COLO668 (cell line): Measurements from ENCODE around the gene PLEKHB1.

ENCODE experiments used
- DNase-seq: peaks from one replicate; lab custom pipeline; 2025; ENCODE audit not compliant: unreplicated experiment; lab: John Stamatoyannopoulos, UW

Gene PLEKHB1

DNA sequence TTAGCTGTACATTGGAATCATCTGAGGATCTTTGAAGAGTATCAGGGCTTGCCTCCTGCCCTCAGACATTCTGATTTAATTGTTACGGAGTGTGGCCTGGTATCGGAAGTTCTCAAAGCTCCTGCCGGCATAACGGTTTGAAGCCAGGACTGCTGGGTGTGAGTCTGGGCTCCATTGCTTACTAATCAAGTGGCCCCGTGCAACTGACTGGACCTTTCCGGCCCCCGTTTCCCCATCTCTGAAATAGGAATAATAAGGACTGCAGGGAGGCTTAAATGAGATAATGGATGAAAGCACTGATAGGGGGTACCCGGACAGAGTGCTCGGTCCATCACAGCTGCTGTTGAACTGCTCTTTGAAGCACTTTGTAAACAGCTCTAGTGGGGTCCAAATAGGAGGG lies 1.7 kb downstream of the PLEKHB1 start:
- no peak for DNase-seq

- no peak for DNase-seq
Measured at GRCh38 chr11:73648571-73649046, 2.2 kb downstream of the PLEKHB1 start.

DNA sequence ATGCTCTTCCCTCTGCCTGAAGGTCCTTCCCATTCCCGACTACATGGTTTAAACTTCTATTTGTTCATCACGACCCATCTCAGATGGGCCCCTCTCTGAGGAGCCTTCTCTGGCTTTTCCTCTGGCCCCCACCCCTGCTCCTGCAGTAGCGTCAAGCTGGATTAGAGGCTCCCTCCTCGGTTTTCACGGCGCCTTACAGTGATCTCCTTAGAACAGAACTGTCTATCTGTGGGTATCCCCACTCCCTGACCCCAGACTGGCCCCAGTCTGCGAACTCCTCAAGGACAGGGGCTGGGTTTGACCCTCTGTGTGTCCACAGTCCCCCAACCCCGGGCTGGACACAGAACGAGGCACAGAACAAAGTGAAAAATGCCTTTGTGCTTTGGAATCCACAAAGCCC lies 2.8 kb downstream of the PLEKHB1 start:
- no peak for DNase-seq

GRCh38 chr11:73650400-73650799 lies 4.0 kb downstream of the PLEKHB1 start:
- DNase-seq = no peak

GRCh38 chr11:73651252-73651651 lies 4.9 kb downstream of the PLEKHB1 start:
- DNase-seq = no peak

DNA sequence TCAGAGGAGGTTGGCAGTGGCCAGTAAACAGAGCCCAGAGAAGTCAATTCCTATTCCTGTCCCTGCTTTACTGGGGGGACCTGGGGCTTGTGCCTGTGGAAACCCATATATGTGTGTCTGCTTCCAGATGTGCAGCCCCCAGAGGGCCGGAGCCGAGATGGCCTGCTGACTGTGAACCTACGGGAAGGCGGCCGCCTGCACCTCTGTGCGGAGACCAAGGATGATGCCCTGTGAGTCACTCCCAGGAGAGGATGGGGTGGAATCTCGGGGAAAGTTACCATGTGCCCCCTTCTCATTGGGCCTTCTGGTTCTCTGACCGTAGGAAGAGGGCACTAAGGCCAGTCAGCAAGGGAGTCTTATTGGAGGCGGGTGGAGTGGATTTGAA lies 5.3 kb downstream of the PLEKHB1 start:
- DNase-seq = no peak

GRCh38 chr11:73652046-73652730 lies 5.8 kb downstream of the PLEKHB1 start:
- peak; percentile 8 for DNase-seq

- DNase-seq = no peak
Measured at GRCh38 chr11:73652856-73653559, 6.6 kb downstream of the PLEKHB1 start.

DNA sequence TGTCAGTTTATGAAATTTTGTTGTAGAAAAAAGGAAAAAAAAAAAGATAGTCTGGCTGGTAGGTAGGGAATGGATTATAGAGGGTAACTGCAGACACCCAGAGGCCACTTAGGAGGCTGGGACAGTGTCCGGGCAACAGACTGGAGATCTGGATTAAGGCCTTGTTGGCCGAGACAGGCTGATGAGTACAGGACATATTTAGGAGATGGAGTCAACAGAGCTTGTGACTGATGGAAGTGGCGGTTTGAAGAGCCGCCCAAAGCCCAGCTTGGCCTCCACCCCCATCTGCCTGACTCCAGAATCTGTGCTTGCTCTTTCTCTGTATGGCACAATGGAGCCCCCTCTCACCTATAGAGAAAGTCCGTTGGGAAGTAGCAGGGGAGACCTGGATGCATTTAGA lies 7.6 kb downstream of the PLEKHB1 start:
- DNase-seq = no peak

GRCh38 chr11:73654482-73655021 lies 8.2 kb downstream of the PLEKHB1 start:
- DNase-seq = no peak

DNA sequence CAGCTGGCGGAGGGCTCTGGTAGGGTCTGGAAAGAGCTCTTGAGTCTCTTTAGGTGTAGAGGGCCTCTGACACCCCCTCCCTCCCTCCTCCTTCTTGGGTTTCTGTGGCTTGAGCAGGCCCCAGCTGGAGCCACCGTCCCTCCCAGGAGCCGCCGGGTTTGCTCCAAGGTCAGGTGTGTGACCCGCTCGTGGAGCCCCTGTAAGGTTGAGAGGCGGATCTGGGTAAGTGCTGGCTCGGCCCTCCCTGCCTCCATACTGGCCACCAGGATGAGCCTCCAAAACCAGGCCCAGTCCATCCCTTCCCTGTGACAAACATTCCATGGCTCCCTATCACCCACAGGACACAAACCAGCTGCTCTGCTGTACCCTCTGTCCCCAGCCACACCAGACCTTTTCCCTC lies 9.3 kb downstream of the PLEKHB1 start:
- DNase-seq = no peak

DNA sequence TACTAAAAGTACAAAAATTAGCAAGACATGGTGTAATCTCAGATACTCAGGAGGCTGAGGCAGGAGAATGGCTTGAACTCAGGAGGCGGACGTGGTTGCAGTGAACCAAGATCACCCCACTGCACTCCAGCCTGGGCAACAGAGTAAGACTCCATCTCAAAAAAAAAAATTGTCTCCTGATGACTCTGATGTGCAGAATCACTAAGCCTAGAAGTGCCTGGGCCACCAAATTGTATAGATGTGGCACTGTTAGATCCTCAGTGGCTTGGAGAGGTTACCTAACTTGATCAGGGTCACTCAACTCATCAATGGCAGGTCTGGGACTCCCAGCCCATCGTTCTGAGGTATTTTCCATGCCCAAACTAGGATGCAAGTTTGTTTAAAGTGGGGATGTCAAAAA lies 10.6 kb downstream of the PLEKHB1 start:
- no peak for DNase-seq

DNA sequence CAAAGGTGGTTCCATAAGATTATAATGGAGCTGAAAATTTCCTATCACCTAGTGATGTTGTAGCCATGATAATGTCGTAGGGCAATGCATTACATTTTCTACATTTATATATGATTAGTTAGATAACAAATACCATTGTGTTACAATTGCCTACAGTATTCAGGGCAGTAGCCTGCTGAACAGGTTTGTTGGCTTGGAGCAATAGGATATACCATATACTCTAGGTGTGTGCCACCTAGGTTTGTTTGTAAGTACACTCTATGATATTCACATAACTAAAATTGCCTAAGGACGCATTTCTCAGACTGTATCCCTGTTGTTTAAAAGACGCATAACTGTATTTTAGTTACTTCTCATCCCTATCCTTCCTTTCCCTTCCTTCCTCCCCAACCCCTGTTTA lies 13.6 kb downstream of the PLEKHB1 start:
- no peak for DNase-seq

DNA sequence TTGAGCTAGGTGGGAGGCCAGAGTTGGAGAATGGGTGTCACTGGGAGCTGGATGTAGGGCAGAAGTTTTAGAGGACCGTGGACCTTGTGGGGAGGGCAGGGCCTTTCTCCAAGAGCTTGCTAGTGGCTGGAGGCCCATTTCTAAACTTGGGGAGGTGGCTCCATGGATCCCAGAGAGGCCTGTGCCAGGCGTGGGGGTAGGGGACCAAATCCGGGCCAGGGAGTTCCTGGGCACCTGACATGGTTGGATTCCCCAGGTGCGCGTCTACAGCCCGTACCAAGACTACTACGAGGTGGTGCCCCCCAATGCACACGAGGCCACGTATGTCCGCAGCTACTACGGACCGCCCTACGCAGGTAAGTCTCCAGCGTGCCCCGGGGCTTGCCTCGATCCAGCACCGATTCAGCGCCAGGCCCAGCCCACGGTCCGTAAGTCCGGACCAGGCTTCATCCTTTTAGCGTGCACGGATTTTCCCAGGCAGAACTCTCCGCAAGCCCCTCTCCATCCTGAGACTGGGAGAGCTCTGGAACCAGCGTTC lies 14.2 kb downstream of the PLEKHB1 start:
- DNase-seq = no peak

DNA sequence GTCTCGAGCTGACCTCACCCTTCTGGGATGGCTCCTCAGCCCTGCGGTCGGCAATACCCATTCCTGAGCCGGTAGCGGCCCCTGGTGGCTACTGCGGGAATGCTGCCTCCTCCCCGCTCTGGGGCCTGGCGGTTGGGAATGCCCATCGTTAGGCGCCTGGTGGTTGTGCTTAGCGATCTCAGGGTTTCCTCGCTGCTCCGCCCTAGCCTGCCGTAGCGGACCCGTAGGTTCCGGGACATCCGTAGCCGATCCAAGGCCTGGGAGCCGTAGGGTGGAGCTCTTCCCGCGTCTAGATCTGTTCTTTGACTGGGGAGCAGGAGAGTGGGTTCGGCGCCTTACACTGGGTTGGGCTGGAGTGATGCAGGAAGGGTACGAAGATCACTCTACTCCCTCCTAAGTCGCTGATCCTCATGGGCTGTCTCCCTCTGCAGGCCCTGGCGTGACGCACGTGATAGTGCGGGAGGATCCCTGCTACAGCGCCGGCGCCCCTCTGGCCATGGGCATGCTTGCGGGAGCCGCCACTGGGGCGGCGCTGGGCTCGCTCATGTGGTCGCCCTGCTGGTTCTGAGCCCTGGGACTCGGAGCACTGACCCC lies 14.8 kb downstream of the PLEKHB1 start:
- peak; percentile 62 for DNase-seq

- DNase-seq = no peak
Measured at GRCh38 chr11:73662445-73663157, 16.2 kb downstream of the PLEKHB1 start.

GRCh38 chr11:73663604-73664495 lies 17.5 kb downstream of the PLEKHB1 start:
- no peak for DNase-seq

GRCh38 chr11:73664877-73665276 lies 18.5 kb downstream of the PLEKHB1 start:
- DNase-seq = no peak

DNA sequence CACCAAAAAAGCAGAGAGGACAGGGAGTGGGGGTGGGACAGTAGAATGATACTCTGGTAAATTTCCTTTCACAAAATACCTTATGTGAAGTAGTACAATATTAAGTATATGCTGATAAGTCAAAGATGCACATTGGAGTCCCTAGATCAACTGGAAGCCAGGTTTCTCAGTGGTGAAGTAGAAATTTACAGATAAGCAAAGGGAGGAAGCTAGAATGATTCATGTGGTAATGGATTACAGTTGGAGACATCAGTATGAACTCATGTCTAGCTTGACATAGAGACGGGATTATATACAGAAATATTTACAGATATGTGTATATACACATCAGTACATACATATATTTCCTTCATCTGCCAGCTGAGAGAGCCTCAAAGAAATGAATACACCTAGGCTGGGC lies 21.5 kb downstream of the PLEKHB1 start:
- no peak for DNase-seq

DNA sequence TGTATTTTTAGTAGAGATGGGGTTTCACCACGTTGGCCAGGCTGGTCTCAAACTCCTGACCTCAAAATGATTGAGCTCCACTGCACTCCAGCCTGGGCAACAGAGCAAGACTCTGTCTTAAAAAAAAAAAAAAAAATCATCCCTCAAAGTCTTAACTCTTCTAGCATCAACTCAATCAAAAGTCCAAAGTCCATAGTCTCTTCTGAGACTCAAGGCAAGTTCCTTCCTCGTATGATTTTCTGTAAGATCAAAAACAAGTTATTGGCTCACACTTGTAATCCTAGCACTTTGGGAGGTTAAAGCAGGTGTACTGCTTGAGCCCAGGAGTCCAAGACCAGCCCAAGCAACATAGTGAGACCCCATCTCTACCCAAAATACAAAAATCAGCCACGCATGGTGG lies 24.4 kb downstream of the PLEKHB1 start:
- DNase-seq = no peak
